Liver (tissue), 9 donors: ENCODE measurements around the gene TRAPPC12. TPM values are rescaled to one million over a fixed set of nuclear protein-coding genes. Genes with fewer than 3 reads are reported as not detected.

Experiments
- DNase-seq: peaks from one replicate; pipeline ENCODE4 v3.0.0-alpha.2; 2017; ENCODE audit warnings: low spot score
- H3K27ac ChIP-seq, 2 donors: one replicate each; pipeline ENCODE4 v1.7.0; 2013; ENCODE audit warnings: inconsistent platforms in 2 of 2, low read length in 2 of 2, control low read depth in 1 of 2, low read depth in 1 of 2, mild to moderate bottlenecking in 1 of 2
- H3K27me3 ChIP-seq, 4 donors: one replicate each; pipeline versions ENCODE4 v1.6.1 to v1.7.0; 2013; ENCODE audit warnings: low read length in 3 of 4, inconsistent platforms in 1 of 4, mild to moderate bottlenecking in 1 of 4, moderate library complexity in 1 of 4; ENCODE audit not compliant: control insufficient read depth in 4 of 4, insufficient read depth in 4 of 4
- H3K36me3 ChIP-seq, 4 donors: one replicate each; pipeline versions ENCODE4 v1.6.1 to v1.7.0; 2013; ENCODE audit warnings: low read length in 3 of 4, mild to moderate bottlenecking in 3 of 4, low read depth in 1 of 4, moderate library complexity in 1 of 4; ENCODE audit not compliant: control insufficient read depth in 4 of 4, insufficient read depth in 3 of 4
- H3K4me1 ChIP-seq, 4 donors: one replicate each; pipeline versions ENCODE4 v1.6.1 to v1.7.0; 2013; ENCODE audit warnings: low read length in 3 of 4, mild to moderate bottlenecking in 3 of 4, moderate library complexity in 1 of 4; ENCODE audit not compliant: control insufficient read depth in 4 of 4, insufficient read depth in 4 of 4
- H3K4me3 ChIP-seq, 3 donors: one replicate each; pipeline versions ENCODE4 v1.6.1 to v1.7.0; 2013; ENCODE audit warnings: low read length in 3 of 3, control low read depth in 1 of 3, low read depth in 1 of 3, mild to moderate bottlenecking in 1 of 3
- H3K9ac ChIP-seq, 2 donors: one replicate each; pipeline ENCODE4 v1.7.0; 2013; ENCODE audit warnings: low read length in 2 of 2, mild to moderate bottlenecking in 2 of 2, moderate library complexity in 2 of 2, control low read depth in 1 of 2, low read depth in 1 of 2
- H3K9me3 ChIP-seq, 4 donors: one replicate each; pipeline versions ENCODE4 v1.6.1 to v1.7.0; 2013; ENCODE audit warnings: low read length in 3 of 4; ENCODE audit not compliant: control insufficient read depth in 4 of 4
- EGR1 ChIP-seq, 2 donors: IDR thresholded peaks; 2 replicates each; pipeline ENCODE4 v1.6.1; 2016 to 2018; ENCODE audit warnings: antibody characterized with exemption in 2 of 2, low read depth in 2 of 2
- FOXA2 ChIP-seq: IDR thresholded peaks from 2 replicates; pipeline ENCODE4 v1.6.1; 2016; ENCODE audit warnings: antibody characterized with exemption
- HNF4A ChIP-seq, 2 donors: conservative IDR thresholded peaks; 2 replicates each; pipeline ENCODE4 v1.6.1; 2016; ENCODE audit warnings: antibody characterized with exemption in 2 of 2, mild to moderate bottlenecking in 2 of 2
- JUND ChIP-seq, 2 donors: IDR thresholded peaks; 2 replicates each; pipeline ENCODE4 v1.6.1; 2016; ENCODE audit warnings: antibody characterized with exemption in 2 of 2
- NR2F2 ChIP-seq: IDR thresholded peaks from 2 replicates; pipeline ENCODE4 v1.6.1; 2016; ENCODE audit warnings: antibody characterized with exemption
- RAD21 ChIP-seq, 2 donors: IDR thresholded peaks; 2 replicates each; pipeline ENCODE4 v1.6.1; 2016; ENCODE audit warnings: antibody characterized with exemption in 2 of 2, mild to moderate bottlenecking in 2 of 2
- RXRA ChIP-seq, 2 donors: IDR thresholded peaks; 2 replicates each; pipeline ENCODE4 v1.6.1; 2017 to 2018; ENCODE audit warnings: antibody characterized with exemption in 2 of 2, mild to moderate bottlenecking in 1 of 2
- SP1 ChIP-seq: IDR thresholded peaks from 2 replicates; pipeline ENCODE4 v1.6.1; 2018; ENCODE audit warnings: antibody characterized with exemption, mild to moderate bottlenecking
- TAF1 ChIP-seq: conservative IDR thresholded peaks from 2 replicates; pipeline ENCODE4 v1.6.1; 2016; ENCODE audit warnings: antibody characterized with exemption, mild to moderate bottlenecking
- YY1 ChIP-seq: IDR thresholded peaks from 2 replicates; pipeline ENCODE4 v1.6.1; 2016; ENCODE audit warnings: antibody characterized with exemption, mild to moderate bottlenecking
- WGBS: extraction: QIAGEN DNeasy Blood & Tissue Kit; methylation state at CpG from one replicate; pipeline ENCODE4 v1.1.7; 2013; 5-methylcytosine and 5-hydroxymethylcytosine counted together
- polyA plus RNA-seq, 2 donors: library from polyadenylated mRNA; stranded (reverse) in 1 of 2; unstranded in 1 of 2; fragments of 200-250 nt in 1 of 2; fragments of >200 nt in 1 of 2; fragmentation: Nextera tagmentation in 1 of 2; extraction: Ambion mirVana in 1 of 2; gene quantifications; one replicate each; pipeline versions ENCODE4 v1.2.1 to v1.2.3, GENCODE V29; 2013 to 2015
- total RNA-seq, 2 donors: library from RNA; depleted of rRNA; stranded (reverse); fragments of >200 nt; gene quantifications; one replicate each; pipeline ENCODE4 v1.2.3, GENCODE V29; 2014
- TF ChIP-seq, protein P1 (sequence below): IDR thresholded peaks from 2 replicates; pipeline ENCODE4 v1.6.1; 2016; ENCODE audit warnings: antibody characterized with exemption, mild to moderate bottlenecking
- TF ChIP-seq, protein P2 (sequence below): IDR thresholded peaks from 2 replicates; pipeline ENCODE4 v1.6.1; 2016; ENCODE audit warnings: antibody characterized with exemption
- TF ChIP-seq, protein P3 (sequence below): IDR thresholded peaks from 2 replicates; pipeline ENCODE4 v1.6.1; 2016; ENCODE audit warnings: antibody characterized with exemption
- TF ChIP-seq, protein P4 (sequence below): fragments of 150-350 bp; IDR thresholded peaks from 2 replicates; pipeline ENCODE4 v1.5.1; 2017; ENCODE audit warnings: improper control_type of control experiment, low read depth, low read length; ENCODE audit not compliant: missing input control
- donor health status: healthy.
- donor health status: healthy.
- donor health status: healthy.
- donor health status: healthy.
- donor health status: healthy.

Gene TRAPPC12
- total and polyA plus RNA-seq, 4 donors: 30.2 to 60.9 (median 39.7) TPM

DNA sequence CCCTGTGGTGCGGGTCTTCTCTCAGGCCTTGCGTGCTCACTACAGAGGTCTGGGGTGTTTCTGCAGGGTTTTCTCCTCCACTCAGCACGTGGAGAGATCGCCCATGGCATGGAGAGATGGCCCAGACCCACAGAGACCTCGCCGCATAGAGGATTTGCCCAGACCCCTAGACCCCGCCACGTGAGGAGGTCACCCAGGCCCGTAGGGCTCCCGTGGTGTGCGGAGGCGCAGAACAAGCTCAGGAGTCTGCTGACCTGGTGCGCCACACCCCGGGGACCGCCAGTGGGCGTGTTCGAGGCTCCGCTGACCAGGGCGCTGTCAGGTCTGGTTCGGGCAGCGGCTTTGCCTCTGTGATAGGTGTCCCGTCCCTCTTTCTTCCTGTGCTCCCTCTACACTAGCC lies 75.3 kb downstream of the TRAPPC12 start:
- Histone ChIP-seq H3K27ac (no peak overlapping the region), H3K27me3 (no peaks in the 10 kb centered on the region), H3K4me1 (no peaks in the 10 kb centered on the region), H3K9ac (no peak overlapping the region), H3K9me3 (no peaks in the 10 kb centered on the region), H3K36me3 (peaks cover 4 to 40% (median 12%) of the 10 kb centered on the region in 4 donors), H3K4me3 (no peak overlapping the region)
- TF ChIP-seq TAF1 (no peak), YY1 (no peak)
- TF ChIP-seq, protein P1, sequence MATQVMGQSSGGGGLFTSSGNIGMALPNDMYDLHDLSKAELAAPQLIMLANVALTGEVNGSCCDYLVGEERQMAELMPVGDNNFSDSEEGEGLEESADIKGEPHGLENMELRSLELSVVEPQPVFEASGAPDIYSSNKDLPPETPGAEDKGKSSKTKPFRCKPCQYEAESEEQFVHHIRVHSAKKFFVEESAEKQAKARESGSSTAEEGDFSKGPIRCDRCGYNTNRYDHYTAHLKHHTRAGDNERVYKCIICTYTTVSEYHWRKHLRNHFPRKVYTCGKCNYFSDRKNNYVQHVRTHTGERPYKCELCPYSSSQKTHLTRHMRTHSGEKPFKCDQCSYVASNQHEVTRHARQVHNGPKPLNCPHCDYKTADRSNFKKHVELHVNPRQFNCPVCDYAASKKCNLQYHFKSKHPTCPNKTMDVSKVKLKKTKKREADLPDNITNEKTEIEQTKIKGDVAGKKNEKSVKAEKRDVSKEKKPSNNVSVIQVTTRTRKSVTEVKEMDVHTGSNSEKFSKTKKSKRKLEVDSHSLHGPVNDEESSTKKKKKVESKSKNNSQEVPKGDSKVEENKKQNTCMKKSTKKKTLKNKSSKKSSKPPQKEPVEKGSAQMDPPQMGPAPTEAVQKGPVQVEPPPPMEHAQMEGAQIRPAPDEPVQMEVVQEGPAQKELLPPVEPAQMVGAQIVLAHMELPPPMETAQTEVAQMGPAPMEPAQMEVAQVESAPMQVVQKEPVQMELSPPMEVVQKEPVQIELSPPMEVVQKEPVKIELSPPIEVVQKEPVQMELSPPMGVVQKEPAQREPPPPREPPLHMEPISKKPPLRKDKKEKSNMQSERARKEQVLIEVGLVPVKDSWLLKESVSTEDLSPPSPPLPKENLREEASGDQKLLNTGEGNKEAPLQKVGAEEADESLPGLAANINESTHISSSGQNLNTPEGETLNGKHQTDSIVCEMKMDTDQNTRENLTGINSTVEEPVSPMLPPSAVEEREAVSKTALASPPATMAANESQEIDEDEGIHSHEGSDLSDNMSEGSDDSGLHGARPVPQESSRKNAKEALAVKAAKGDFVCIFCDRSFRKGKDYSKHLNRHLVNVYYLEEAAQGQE: no peak
- TF ChIP-seq, protein P2, sequence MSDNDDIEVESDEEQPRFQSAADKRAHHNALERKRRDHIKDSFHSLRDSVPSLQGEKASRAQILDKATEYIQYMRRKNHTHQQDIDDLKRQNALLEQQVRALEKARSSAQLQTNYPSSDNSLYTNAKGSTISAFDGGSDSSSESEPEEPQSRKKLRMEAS: no peak
- TF ChIP-seq, protein P3, sequence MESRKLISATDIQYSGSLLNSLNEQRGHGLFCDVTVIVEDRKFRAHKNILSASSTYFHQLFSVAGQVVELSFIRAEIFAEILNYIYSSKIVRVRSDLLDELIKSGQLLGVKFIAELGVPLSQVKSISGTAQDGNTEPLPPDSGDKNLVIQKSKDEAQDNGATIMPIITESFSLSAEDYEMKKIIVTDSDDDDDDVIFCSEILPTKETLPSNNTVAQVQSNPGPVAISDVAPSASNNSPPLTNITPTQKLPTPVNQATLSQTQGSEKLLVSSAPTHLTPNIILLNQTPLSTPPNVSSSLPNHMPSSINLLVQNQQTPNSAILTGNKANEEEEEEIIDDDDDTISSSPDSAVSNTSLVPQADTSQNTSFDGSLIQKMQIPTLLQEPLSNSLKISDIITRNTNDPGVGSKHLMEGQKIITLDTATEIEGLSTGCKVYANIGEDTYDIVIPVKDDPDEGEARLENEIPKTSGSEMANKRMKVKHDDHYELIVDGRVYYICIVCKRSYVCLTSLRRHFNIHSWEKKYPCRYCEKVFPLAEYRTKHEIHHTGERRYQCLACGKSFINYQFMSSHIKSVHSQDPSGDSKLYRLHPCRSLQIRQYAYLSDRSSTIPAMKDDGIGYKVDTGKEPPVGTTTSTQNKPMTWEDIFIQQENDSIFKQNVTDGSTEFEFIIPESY: no peak
- WGBS: 99% methylated on average over 22 of the region's 22 CpGs
- no peak for DNase-seq

DNA sequence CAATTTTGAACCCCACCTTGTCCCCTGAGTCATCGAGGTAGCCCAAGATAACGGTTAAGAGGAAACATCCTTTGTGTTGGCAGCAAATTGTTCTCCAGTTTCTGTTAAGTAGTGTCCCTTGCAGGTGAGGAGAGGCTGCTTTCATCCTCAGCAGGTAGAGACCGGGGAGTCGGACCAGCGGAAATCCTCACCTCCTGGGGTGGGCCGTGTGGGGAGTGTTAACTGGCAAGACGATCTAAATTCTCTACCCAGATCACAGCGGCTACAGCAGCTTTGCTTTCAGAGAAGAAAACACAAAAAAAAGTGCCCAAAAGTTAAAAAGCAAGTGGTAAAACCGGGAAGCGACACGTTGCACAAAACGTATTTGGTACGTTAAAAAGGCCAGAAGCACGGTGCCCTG lies 76.6 kb downstream of the TRAPPC12 start:
- H3K36me3 ChIP-seq: peaks cover 4 to 34% (median 6%) of the 10 kb centered on the region in 4 donors
- TF ChIP-seq TAF1 (no peak), JUND (IDR thresholded peaks at IDR 0.05) (no peak)
- no peak overlapping the region for H3K27ac ChIP-seq
- WGBS: 98% methylated on average over 14 of the region's 14 CpGs
- H3K4me1 ChIP-seq: peaks cover 0 to 10% (median 6%) of the 10 kb centered on the region in 4 donors
- no peak overlapping the region for H3K4me3 ChIP-seq
- H3K27me3 ChIP-seq: no peaks in the 10 kb centered on the region
- DNase-seq: no peak
- H3K9ac ChIP-seq: no peak overlapping the region
- no peaks in the 10 kb centered on the region for H3K9me3 ChIP-seq

DNA sequence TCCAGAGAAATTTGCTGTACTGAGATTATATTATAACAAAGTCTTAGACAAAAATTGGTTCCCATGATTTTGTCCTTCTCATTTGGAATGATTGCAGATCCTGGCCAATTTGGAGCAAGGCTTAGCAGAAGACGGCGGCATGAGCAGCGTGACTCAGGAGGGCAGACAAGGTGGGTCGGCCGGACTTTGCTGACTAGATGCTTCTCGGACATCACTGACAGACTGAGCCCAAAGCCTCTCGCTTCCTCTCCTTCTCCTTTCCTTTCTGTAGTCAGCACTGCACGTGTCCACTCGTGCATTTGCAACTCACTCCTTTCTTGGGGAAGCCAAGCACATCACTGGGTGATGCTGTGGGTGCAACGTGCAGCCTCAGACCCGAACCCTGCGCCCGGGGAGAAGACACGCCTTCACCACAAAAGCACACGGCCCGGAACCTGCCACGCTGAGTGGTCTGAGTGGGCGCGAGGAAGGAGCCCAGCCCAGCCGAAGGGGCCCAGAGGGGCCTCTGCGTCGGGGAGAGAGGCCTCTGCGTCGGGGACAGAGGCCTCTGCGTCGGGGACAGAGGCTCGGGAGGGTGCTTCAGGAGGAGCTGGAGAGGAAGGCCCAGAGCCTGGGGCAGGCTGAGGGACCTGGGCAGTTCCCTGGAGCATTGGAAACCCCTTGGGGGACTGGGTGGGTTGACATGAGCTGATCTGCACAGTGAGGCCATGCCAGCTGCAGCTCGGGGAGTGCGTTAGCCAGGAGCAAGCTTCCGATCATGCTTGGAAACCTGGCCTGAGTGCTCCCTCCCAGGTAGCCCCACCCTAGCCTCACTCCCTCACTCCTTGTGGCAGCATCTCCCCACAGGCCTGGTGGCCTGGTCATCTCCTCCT lies 78.3 kb downstream of the TRAPPC12 start:
- no peaks in the 10 kb centered on the region for H3K9me3 ChIP-seq
- WGBS: 96% methylated on average over 30 of the region's 30 CpGs
- peaks cover 4 to 29% (median 6%) of the 10 kb centered on the region in 4 donors for H3K36me3 ChIP-seq
- H3K4me1 ChIP-seq: peaks cover 0 to 13% (median 8%) of the 10 kb centered on the region in 4 donors
- no peak overlapping the region for H3K9ac ChIP-seq
- no peak overlapping the region for H3K4me3 ChIP-seq
- H3K27ac ChIP-seq: no peak overlapping the region
- TF ChIP-seq, protein P4, sequence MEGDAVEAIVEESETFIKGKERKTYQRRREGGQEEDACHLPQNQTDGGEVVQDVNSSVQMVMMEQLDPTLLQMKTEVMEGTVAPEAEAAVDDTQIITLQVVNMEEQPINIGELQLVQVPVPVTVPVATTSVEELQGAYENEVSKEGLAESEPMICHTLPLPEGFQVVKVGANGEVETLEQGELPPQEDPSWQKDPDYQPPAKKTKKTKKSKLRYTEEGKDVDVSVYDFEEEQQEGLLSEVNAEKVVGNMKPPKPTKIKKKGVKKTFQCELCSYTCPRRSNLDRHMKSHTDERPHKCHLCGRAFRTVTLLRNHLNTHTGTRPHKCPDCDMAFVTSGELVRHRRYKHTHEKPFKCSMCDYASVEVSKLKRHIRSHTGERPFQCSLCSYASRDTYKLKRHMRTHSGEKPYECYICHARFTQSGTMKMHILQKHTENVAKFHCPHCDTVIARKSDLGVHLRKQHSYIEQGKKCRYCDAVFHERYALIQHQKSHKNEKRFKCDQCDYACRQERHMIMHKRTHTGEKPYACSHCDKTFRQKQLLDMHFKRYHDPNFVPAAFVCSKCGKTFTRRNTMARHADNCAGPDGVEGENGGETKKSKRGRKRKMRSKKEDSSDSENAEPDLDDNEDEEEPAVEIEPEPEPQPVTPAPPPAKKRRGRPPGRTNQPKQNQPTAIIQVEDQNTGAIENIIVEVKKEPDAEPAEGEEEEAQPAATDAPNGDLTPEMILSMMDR: no peak
- no peak for TF ChIP-seq SP1
- no peak for TF ChIP-seq HNF4A (conservative IDR thresholded peaks at IDR 0.05)
- no peak for TF ChIP-seq RXRA (IDR thresholded peaks at IDR 0.05)
- TF ChIP-seq, protein P1: no peak
- TF ChIP-seq RAD21 (IDR thresholded peaks at IDR 0.05): no peak
- no peak for TF ChIP-seq TAF1
- no peak for TF ChIP-seq FOXA2
- no peak for TF ChIP-seq YY1
- no peak for TF ChIP-seq EGR1 (IDR thresholded peaks at IDR 0.05; ENCODE audit: low read depth in 2 of 2)
- TF ChIP-seq NR2F2: no peak
- H3K27me3 ChIP-seq: no peaks in the 10 kb centered on the region
- no peak for DNase-seq
